ENCODE results near the gene SKA2.

- TF ChIP-seq CTCF (IDR thresholded peaks at IDR 0.05; ENCODE audit: low read depth, low read length) (no peak), POLR2A (IDR thresholded peaks at IDR 0.05; ENCODE audit: extremely low read depth, insufficient read length) (peak; percentile 39), MAX (IDR thresholded peaks at IDR 0.05; ENCODE audit: low read depth, low read length) (no peak), MYC (IDR thresholded peaks at IDR 0.05; ENCODE audit: low read depth, low read length) (no peak)
Measured at GRCh38 chr17:59155439-59156177, 622 bp upstream of the SKA2 start, which contains the start of gene PRR11.
